GM10847 (cell line): ENCODE results near the gene AUTS2.

Experiments used
- POLR2A ChIP-seq: IDR thresholded peaks from 2 replicates; pipeline ENCODE4 v1.6.1; 2011; ENCODE audit not compliant: insufficient read length; ENCODE audit errors: extremely low read depth

AUTS2 gene

GRCh38 chr7:70477036-70478010 is 879.0 kb downstream of the AUTS2 start:
- TF ChIP-seq POLR2A: no peak

DNA sequence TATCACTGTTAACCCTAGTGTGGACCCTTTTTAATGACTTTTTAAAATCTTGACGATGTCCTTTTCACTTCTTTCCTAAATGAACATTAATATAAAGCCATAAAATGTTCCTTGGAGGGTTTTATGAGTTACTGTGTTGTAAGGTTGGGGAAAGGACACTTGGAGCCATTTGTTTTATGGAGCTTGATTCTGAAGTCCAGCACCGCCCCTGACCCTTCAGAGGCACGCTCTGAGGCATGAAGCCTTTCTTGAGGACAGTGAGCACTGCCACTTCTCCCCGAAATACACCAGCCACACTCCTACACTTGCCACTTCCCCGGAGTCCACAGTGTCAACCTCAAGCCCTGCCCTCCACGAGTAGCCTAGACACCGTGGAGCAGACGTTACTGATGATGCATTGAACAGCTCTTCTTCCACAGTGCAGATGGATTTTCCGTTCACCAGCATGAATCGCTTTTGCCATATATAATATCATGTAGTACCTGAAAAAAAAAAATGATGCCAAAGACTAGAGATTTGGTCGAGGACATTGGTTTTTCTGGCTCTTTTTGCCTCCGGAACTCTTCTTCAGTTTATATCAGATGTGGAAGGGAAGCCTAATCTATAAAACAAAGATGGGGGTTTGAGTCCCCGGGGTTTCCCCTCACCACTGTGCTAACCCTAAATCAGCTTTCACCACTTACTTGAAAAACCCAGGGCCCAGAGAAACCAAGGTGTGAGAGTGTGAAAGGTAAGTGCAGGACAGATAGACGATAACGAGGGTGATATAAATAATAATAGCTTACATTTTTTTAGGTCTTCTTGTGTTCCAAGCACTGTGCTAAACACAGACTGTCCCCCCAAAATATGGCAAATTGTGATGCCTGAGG is 881.1 kb downstream of the AUTS2 start:
- no peak for TF ChIP-seq POLR2A

DNA sequence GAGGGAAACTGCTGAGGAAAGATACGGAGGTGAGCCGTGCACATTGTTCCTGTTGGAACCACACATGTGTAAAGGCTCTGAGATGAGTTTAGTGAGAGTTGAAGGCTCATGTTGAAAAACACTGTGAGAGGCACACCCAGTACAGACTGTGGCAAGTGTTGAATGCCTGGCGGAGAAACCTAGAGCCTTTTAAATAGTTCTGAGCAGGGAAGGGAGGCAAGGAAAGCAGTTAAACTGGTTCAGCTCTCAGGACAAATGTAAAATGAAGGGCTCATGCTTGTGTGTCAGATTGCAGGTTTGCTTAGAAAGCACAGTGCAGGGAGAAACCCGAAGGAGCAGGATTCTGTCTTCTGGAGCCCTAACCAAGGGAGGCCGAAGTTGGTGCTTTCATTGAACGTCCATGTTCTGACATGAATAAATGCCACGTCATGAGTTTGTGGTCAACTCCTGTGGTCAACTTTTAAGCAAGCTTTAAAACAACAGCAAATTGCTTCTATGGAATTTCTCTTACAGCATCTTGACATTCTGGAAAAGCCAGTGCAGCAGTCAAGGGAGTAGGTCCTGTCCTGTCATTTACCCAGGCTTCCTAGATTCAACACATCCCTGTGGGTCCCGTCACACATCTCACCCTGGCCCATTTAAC is 882.8 kb downstream of the AUTS2 start:
- TF ChIP-seq POLR2A: no peak

DNA sequence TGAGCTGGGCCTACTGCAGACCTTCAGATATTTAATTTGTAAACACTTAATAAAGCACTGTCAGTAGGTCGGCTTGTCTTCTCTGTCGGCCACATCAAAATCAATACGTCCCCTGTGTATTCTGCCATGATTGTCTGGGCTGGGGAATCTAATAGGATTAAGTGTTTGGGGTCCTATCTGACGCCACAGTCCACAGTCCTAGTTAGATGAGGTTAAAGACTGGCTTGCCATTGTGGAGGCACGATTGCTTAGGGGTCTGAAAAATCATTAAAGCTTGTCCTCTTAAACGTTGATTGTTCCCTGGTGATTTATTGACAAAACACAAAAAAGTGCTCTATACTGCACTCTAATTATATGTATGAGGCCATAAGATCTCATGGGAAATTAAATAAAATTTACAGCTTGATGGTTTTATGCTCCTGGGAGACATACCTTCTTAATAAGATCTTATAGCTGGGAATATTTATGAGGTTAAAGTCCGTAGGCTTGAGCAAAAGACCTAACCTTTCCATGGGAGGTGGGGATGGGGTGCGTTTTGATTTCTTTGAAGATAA is 883.4 kb downstream of the AUTS2 start:
- no peak for TF ChIP-seq POLR2A

GRCh38 chr7:70484255-70484654 is 886.0 kb downstream of the AUTS2 start:
- no peak for TF ChIP-seq POLR2A

- no peak for TF ChIP-seq POLR2A
These were observed 888.7 kb downstream of the AUTS2 start for GRCh38 chr7:70486977-70487376.

GRCh38 chr7:70487428-70487827 is 889.2 kb downstream of the AUTS2 start:
- TF ChIP-seq POLR2A: no peak

DNA sequence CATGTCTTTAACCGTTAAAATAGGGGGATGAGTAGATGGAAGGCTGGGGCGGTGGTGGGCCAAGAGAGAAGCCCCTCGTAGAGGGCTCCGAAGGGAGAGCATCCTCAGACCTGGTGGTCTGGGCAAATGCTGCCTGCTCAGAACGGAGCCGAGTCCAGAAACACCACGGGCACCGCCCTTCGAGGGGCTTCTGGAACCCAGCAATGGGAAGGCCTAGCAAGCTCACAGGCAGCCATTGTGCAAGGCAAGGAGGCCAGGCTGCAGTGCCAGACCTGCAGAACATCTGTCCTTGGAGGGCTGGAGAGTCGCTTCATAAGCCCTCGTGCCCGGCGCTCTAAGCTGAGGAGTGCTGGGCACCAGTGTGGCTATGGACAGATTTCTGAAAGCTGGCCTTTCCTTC is 889.6 kb downstream of the AUTS2 start:
- TF ChIP-seq POLR2A: no peak

DNA sequence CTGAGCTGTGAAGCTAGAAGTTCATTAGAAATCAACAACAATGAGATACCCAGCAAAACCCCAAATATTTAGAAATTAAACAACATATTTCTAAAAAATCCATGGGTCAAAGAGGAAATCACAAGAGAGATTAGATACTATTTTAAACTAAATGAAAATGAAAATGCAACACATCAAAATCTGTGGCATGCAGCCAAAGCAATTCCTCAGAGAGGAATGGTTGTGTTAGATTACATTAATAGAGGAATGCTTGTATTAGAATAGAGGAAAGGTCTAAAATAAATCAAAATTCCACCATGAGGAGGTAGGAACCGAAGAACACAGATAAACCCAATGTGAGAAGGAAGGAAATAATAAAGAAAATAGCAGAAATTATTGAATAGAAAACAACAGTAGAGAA is 891.5 kb downstream of the AUTS2 start:
- TF ChIP-seq POLR2A: no peak

- TF ChIP-seq POLR2A: no peak
These were observed 894.4 kb downstream of the AUTS2 start for GRCh38 chr7:70492625-70493024.

GRCh38 chr7:70494225-70495032 is 896.2 kb downstream of the AUTS2 start:
- TF ChIP-seq POLR2A: no peak

GRCh38 chr7:70495033-70495376 is 896.7 kb downstream of the AUTS2 start:
- no peak for TF ChIP-seq POLR2A

GRCh38 chr7:70497793-70498192 is 899.5 kb downstream of the AUTS2 start:
- TF ChIP-seq POLR2A: no peak

- no peak for TF ChIP-seq POLR2A
These were observed 900.1 kb downstream of the AUTS2 start for GRCh38 chr7:70498232-70498992.
